IMR-90 (cell line): ENCODE measurements around the gene GPAT3. TPM values are rescaled to one million over a fixed set of nuclear protein-coding genes. Genes with fewer than 3 reads are reported as not detected.

ENCODE experiments used
- ATAC-seq: fragments of 200-7000 bp; cut with Tn5 transposase; 2 replicates; pipeline ENCODE4 v1.9.1; 2020; ENCODE audit warnings: low read depth, mild to moderate bottlenecking, moderate library complexity
- BruUV-seq: library from RNA; stranded (reverse); fragments of 400-500 nt; replicated peaks from 2 replicates; lab custom pipeline; 2021; lab: Mats Ljungman, UMichigan
- CTCF ChIA-PET: fragments of 300-600 bp; formaldehyde crosslinking; extraction: SDS; loops from one replicate; lab custom pipeline; 2021; ENCODE audit warnings: antibody characterized with exemption; lab: Yijun Ruan, JAX
- POLR2A ChIA-PET: fragments of 300-600 bp; sonication (Branson Sonifier 250); formaldehyde crosslinking; loops from one replicate; lab custom pipeline; 2022; ENCODE audit warnings: antibody characterized with exemption; ENCODE audit not compliant: unreplicated experiment; lab: Charles Lee
- DNase-seq: peaks from one replicate; pipeline ENCODE4 v3.0.0; 2013
- H2AFZ ChIP-seq: replicated peaks from 2 replicates; pipeline ENCODE3; 2013; ENCODE audit warnings: low read length, mild to moderate bottlenecking; ENCODE audit not compliant: poor library complexity
- H2AK5ac ChIP-seq: 2 replicates; pipeline ENCODE4 v1.6.1; 2013; ENCODE audit warnings: low read depth, low read length, inconsistent platforms
- H2AK9ac ChIP-seq: replicated peaks from 2 replicates; pipeline ENCODE3; 2013; ENCODE audit warnings: mild to moderate bottlenecking, low read depth, low read length, moderate library complexity; ENCODE audit not compliant: poor library complexity
- H2BK120ac ChIP-seq: 2 replicates; pipeline ENCODE4 v1.6.1; 2013; ENCODE audit warnings: low read depth, low read length, inconsistent platforms
- H2BK15ac ChIP-seq: 3 replicates; pipeline ENCODE4 v1.6.1; 2013; ENCODE audit warnings: low read depth, low read length, inconsistent platforms
- H2BK20ac ChIP-seq: 2 replicates; pipeline ENCODE4 v1.6.1; 2013; ENCODE audit warnings: low read depth, mild to moderate bottlenecking, inconsistent platforms, low read length, moderate library complexity
- H2BK5ac ChIP-seq: 2 replicates; pipeline ENCODE4 v1.6.1; 2013; ENCODE audit warnings: mild to moderate bottlenecking, low read depth, low read length, inconsistent platforms; ENCODE audit not compliant: poor library complexity, severe bottlenecking
- H3K14ac ChIP-seq: replicated peaks from 2 replicates; pipeline ENCODE4 v1.6.1; 2013; ENCODE audit warnings: low read depth, low read length, inconsistent platforms
- H3K18ac ChIP-seq: 2 replicates; pipeline ENCODE4 v1.6.1; 2013; ENCODE audit warnings: low read depth, low read length, control low read depth
- H3K23ac ChIP-seq: 2 replicates; pipeline ENCODE4 v1.6.1; 2013; ENCODE audit warnings: low read depth, low read length, inconsistent platforms
- H3K27ac ChIP-seq: 2 replicates; pipeline ENCODE4 v1.5.1; 2013; ENCODE audit warnings: mild to moderate bottlenecking, control low read depth, low read length; ENCODE audit not compliant: insufficient read depth
- H3K27me3 ChIP-seq: 2 replicates; pipeline ENCODE4 v1.6.1; 2013; ENCODE audit warnings: low read length; ENCODE audit not compliant: control insufficient read depth, insufficient read depth
- H3K36me3 ChIP-seq: 2 replicates; pipeline ENCODE4 v1.6.1; 2013; ENCODE audit warnings: low read length, mixed read lengths; ENCODE audit not compliant: control insufficient read depth, insufficient read depth
- H3K4ac ChIP-seq: 2 replicates; pipeline ENCODE4 v1.6.1; 2013; ENCODE audit warnings: low read depth, low read length, inconsistent platforms
- H3K4me1 ChIP-seq: 2 replicates; pipeline ENCODE4 v1.6.1; 2013; ENCODE audit warnings: low read length, mixed read lengths; ENCODE audit not compliant: control insufficient read depth, insufficient read depth
- H3K4me2 ChIP-seq: 2 replicates; pipeline ENCODE4 v1.6.1; 2013; ENCODE audit warnings: low read depth, mild to moderate bottlenecking, control low read depth, low read length, moderate library complexity
- H3K4me3 ChIP-seq: 2 replicates; pipeline ENCODE4 v1.5.1; 2013; ENCODE audit warnings: low read depth, mild to moderate bottlenecking, control low read depth, low read length, moderate library complexity; ENCODE audit not compliant: insufficient read depth
- H3K56ac ChIP-seq: 2 replicates; pipeline ENCODE4 v1.6.1; 2013; ENCODE audit warnings: low read length, inconsistent platforms; ENCODE audit not compliant: insufficient read depth; ENCODE audit errors: extremely low read depth
- H3K79me1 ChIP-seq, 2 experiments: 2 replicates each; pipeline ENCODE4 v1.6.1; 2013; ENCODE audit warnings: low read length in 2 of 2, inconsistent platforms in 1 of 2, low read depth in 1 of 2
- H3K9ac ChIP-seq: 2 replicates; pipeline ENCODE4 v1.6.1; 2013; ENCODE audit warnings: low read depth, low read length, control low read depth
- H3K9me1 ChIP-seq: 2 replicates; pipeline ENCODE4 v1.6.1; 2013; ENCODE audit warnings: low read length, inconsistent platforms; ENCODE audit not compliant: insufficient read depth
- H3K9me3 ChIP-seq: 2 replicates; pipeline ENCODE4 v1.6.1; 2013; ENCODE audit warnings: low read length; ENCODE audit not compliant: control insufficient read depth, insufficient read depth
- H4K20me1 ChIP-seq: 2 replicates; pipeline ENCODE4 v1.6.1; 2013; ENCODE audit warnings: low read length, inconsistent platforms; ENCODE audit not compliant: insufficient read depth
- H4K5ac ChIP-seq: 2 replicates; pipeline ENCODE4 v1.6.1; 2013; ENCODE audit warnings: mild to moderate bottlenecking, low read depth, low read length, control low read depth
- H4K8ac ChIP-seq, 2 experiments: 2 replicates each; pipeline ENCODE4 v1.6.1; 2013; ENCODE audit warnings: low read depth in 2 of 2, low read length in 2 of 2, control low read depth in 1 of 2, inconsistent platforms in 1 of 2
- H4K91ac ChIP-seq: 2 replicates; pipeline ENCODE4 v1.6.1; 2013; ENCODE audit warnings: low read depth, low read length, inconsistent platforms; ENCODE audit not compliant: insufficient read depth
- BHLHE40 ChIP-seq: fragments of 150-350 bp; IDR thresholded peaks from 2 replicates; pipeline ENCODE4 v1.6.1; 2016; ENCODE audit warnings: mild to moderate bottlenecking, low read depth, low read length
- CEBPB ChIP-seq: IDR thresholded peaks from 2 replicates; pipeline ENCODE4 v1.6.1; 2012; ENCODE audit warnings: low read depth, low read length, improper control_type of control experiment
- CHD1 ChIP-seq: IDR thresholded peaks from 2 replicates; pipeline ENCODE4 v1.6.1; 2012; ENCODE audit warnings: low read depth, low read length, improper control_type of control experiment
- FOS ChIP-seq: fragments of 150-350 bp; IDR thresholded peaks from 2 replicates; pipeline ENCODE4 v1.6.1; 2016; ENCODE audit warnings: low read depth, low read length
- MAFK ChIP-seq: IDR thresholded peaks from 2 replicates; pipeline ENCODE4 v1.6.1; 2012; ENCODE audit warnings: low read depth, low read length, improper control_type of control experiment
- MAZ ChIP-seq: IDR thresholded peaks from 2 replicates; pipeline ENCODE4 v1.6.1; 2012; ENCODE audit warnings: low read depth, mild to moderate bottlenecking, low read length, improper control_type of control experiment, moderate library complexity, borderline replicate concordance
- MXI1 ChIP-seq: IDR thresholded peaks from 2 replicates; pipeline ENCODE4 v1.6.1; 2012; ENCODE audit warnings: low read depth, mild to moderate bottlenecking, low read length, moderate library complexity, borderline replicate concordance
- NFE2L2 ChIP-seq: fragments of 150-350 bp; IDR thresholded peaks from 2 replicates; pipeline ENCODE4 v1.6.1; 2016; ENCODE audit warnings: low read depth, mild to moderate bottlenecking, low read length
- POLR2A ChIP-seq: IDR thresholded peaks from 2 replicates; pipeline ENCODE4 v1.6.1; 2012; ENCODE audit warnings: mild to moderate bottlenecking, low read depth, low read length
- RAD21 ChIP-seq: IDR thresholded peaks from 2 replicates; pipeline ENCODE4 v1.6.1; 2012; ENCODE audit warnings: low read length, improper control_type of control experiment
- RCOR1 ChIP-seq: IDR thresholded peaks from 2 replicates; pipeline ENCODE4 v1.6.1; 2012; ENCODE audit warnings: mild to moderate bottlenecking, low read length, improper control_type of control experiment; ENCODE audit not compliant: insufficient replicate concordance
- RFX5 ChIP-seq: IDR thresholded peaks from 2 replicates; pipeline ENCODE4 v1.8.0; 2012; ENCODE audit warnings: low read depth, mild to moderate bottlenecking, low read length, moderate library complexity
- SMC3 ChIP-seq: fragments of 150-350 bp; IDR thresholded peaks from 2 replicates; pipeline ENCODE4 v1.6.1; 2016; ENCODE audit warnings: low read depth, mild to moderate bottlenecking, antibody characterized with exemption, low read length, moderate library complexity
- dilution Hi-C: fragments of 300-500 bp; cut with HindIII; formaldehyde crosslinking; loops from one replicate; pipeline ENCODE4 v1.14.3; 2018; ENCODE audit warnings: low sequenced_read_pairs; ENCODE audit not compliant: unreplicated experiment
- in situ Hi-C: fragments of 300-500 bp; cut with MboI; formaldehyde crosslinking; loops from 3 replicates; pipeline ENCODE4 v1.14.3; 2019; ENCODE audit warnings: low sequenced_read_pairs, inconsistent platforms, mixed read lengths
- intact Hi-C: fragments of 100-400 bp; cut with micrococcal nuclease; formaldehyde crosslinking; loops from 2 replicates; pipeline ENCODE4 v1.10.0; 2022
- polyA plus RNA-seq, 3 experiments: library from polyadenylated mRNA; depleted of rRNA; stranded (reverse); fragments of >200 nt; gene quantifications; 2 replicates each; pipeline ENCODE4 v1.2.3, GENCODE V29; 2012; ENCODE audit warnings: low replicate concordance in 1 of 3
- total RNA-seq: library from RNA; depleted of rRNA; stranded (reverse); fragments of >200 nt; gene quantifications from 2 replicates; pipeline ENCODE4 v1.2.3, GENCODE V29; 2012
- TF ChIP-seq, protein P1 (sequence below): fragments of 150-350 bp; IDR thresholded peaks from 2 replicates; pipeline ENCODE4 v1.6.1; 2016; ENCODE audit warnings: low read depth, mild to moderate bottlenecking, low read length, moderate library complexity, borderline replicate concordance
- TF ChIP-seq, protein P2 (sequence below): conservative IDR thresholded peaks from 2 replicates; pipeline ENCODE4 v1.5.1; 2012; ENCODE audit warnings: mild to moderate bottlenecking, low read depth, low read length, improper control_type of control experiment

GPAT3 gene
- total and polyA plus RNA-seq, 2 of the 4 experiments (the other 2 are of a cell fraction) = 1.3 to 2.9 TPM

- BruUV-seq = no TSS peak
- Histone ChIP-seq H3K4me1 (no peaks in the 10 kb centered on the region), H3K36me3 (no peaks in the 10 kb centered on the region), H3K79me1 (no peaks in the 10 kb centered on the region), H3K9me3 (peaks cover 9% of the 10 kb centered on the region), H3K56ac (no peak overlapping the region), H3K18ac (no peak overlapping the region), H3K9ac (no peak overlapping the region), H2AFZ (no peak overlapping the region), H2BK20ac (no peak overlapping the region), H4K91ac (no peak overlapping the region), H2BK120ac (no peak overlapping the region), H3K27me3 (no peaks in the 10 kb centered on the region), H3K4me2 (no peak overlapping the region), H2BK5ac (no peak overlapping the region), H4K8ac (no peak overlapping the region), H3K23ac (no peak overlapping the region), H4K20me1 (no peaks in the 10 kb centered on the region), H3K4me3 (no peak overlapping the region), H3K4ac (no peak overlapping the region), H3K14ac (no peak overlapping the region), H2BK15ac (no peak overlapping the region), H2AK9ac (no peak overlapping the region), H2AK5ac (no peak overlapping the region), H3K27ac (no peak overlapping the region), H3K9me1 (no peaks in the 10 kb centered on the region), H4K5ac (no peak overlapping the region)
- dilution Hi-C loops = no loop called here
- CTCF ChIA-PET = interaction anchor here (0.6 kb wide), 1 partner anchor 79 kb away, joined by 3 read pairs; no protein-coding TSS in a partner anchor
- in situ Hi-C loops = no loop called here
- intact Hi-C loops = no loop called here
- POLR2A ChIA-PET = no interaction called here
- TF ChIP-seq BHLHE40 (no peak), CHD1 (no peak), NFE2L2 (no peak), POLR2A (no peak), RFX5 (no peak), CEBPB (no peak), SMC3 (no peak), RAD21 (no peak), RCOR1 (no peak), MAZ (no peak), MXI1 (no peak), MAFK (no peak), FOS (no peak)
- TF ChIP-seq, protein P1, sequence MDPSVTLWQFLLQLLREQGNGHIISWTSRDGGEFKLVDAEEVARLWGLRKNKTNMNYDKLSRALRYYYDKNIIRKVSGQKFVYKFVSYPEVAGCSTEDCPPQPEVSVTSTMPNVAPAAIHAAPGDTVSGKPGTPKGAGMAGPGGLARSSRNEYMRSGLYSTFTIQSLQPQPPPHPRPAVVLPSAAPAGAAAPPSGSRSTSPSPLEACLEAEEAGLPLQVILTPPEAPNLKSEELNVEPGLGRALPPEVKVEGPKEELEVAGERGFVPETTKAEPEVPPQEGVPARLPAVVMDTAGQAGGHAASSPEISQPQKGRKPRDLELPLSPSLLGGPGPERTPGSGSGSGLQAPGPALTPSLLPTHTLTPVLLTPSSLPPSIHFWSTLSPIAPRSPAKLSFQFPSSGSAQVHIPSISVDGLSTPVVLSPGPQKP = no peak
- TF ChIP-seq, protein P2, sequence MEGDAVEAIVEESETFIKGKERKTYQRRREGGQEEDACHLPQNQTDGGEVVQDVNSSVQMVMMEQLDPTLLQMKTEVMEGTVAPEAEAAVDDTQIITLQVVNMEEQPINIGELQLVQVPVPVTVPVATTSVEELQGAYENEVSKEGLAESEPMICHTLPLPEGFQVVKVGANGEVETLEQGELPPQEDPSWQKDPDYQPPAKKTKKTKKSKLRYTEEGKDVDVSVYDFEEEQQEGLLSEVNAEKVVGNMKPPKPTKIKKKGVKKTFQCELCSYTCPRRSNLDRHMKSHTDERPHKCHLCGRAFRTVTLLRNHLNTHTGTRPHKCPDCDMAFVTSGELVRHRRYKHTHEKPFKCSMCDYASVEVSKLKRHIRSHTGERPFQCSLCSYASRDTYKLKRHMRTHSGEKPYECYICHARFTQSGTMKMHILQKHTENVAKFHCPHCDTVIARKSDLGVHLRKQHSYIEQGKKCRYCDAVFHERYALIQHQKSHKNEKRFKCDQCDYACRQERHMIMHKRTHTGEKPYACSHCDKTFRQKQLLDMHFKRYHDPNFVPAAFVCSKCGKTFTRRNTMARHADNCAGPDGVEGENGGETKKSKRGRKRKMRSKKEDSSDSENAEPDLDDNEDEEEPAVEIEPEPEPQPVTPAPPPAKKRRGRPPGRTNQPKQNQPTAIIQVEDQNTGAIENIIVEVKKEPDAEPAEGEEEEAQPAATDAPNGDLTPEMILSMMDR = no peak
- ATAC-seq (no peak), DNase-seq (no peak)
Measured at GRCh38 chr4:83609365-83609764, 73.5 kb downstream of the GPAT3 start.
